Tibial artery (tissue), 4 donors: ENCODE results near the gene CPED1.
A peak's percentile ranks its signal among the peaks of the same experiment; 100 is the strongest.

ENCODE experiments used
- DNase-seq, 2 donors: peaks; one replicate each; pipeline ENCODE4 v3.0.0-alpha.2; 2019
- H3K27ac ChIP-seq, 2 donors: fragments of 200-600 bp; sonication (generic) in 1 of 2; 1 replicate in 1 of 2; 2 replicates in 1 of 2; pipeline ENCODE4 v1.5.1; 2018 to 2019; ENCODE audit warnings: mild to moderate bottlenecking in 1 of 2
- H3K27me3 ChIP-seq, 2 donors: fragments of 200-600 bp; sonication (generic) in 1 of 2; one replicate each; pipeline versions ENCODE4 v1.5.1 to v1.6.0; 2016 to 2019
- H3K36me3 ChIP-seq, 3 donors: fragments of 200-600 bp; sonication (generic) in 2 of 3; one replicate each; pipeline ENCODE4 v1.5.1; 2016 to 2019; ENCODE audit warnings: mild to moderate bottlenecking in 2 of 3
- H3K4me1 ChIP-seq, 4 donors: fragments of 200-600 bp; sonication (generic) in 2 of 4; 1 replicate in 3 of 4; 2 replicates in 1 of 4; pipeline ENCODE4 v1.5.1; 2016 to 2019
- H3K4me3 ChIP-seq, 2 donors: fragments of 200-600 bp; sonication (generic) in 1 of 2; 1 replicate in 1 of 2; 2 replicates in 1 of 2; pipeline ENCODE4 v1.5.1; 2018 to 2019; ENCODE audit warnings: mild to moderate bottlenecking in 2 of 2
- H3K9me3 ChIP-seq, 3 donors: fragments of 200-600 bp; sonication (generic) in 1 of 3; one replicate each; pipeline ENCODE4 v1.5.1; 2016 to 2019
- CTCF ChIP-seq, 2 experiments: fragments of 200-600 bp in 1 of 2; fragments of 450-650 bp in 1 of 2; IDR thresholded peaks; one replicate each; pipeline ENCODE4 v1.5.1; 2017 to 2019; ENCODE audit warnings: antibody characterized with exemption in 2 of 2, mild to moderate bottlenecking in 1 of 2, moderate library complexity in 1 of 2
- intact Hi-C: fragments of 100-400 bp; cut with DNase I; formaldehyde crosslinking; loops from one replicate; pipeline ENCODE4 v1.15.0; 2023; ENCODE audit warnings: low total_unique reads

CPED1 gene

GRCh38 chr7:121011401-121011800 lies 22.9 kb downstream of the CPED1 start:
- no peak overlapping the region for H3K4me3 ChIP-seq
- no peak for DNase-seq
- intact Hi-C loops = no loop called here
- H3K9me3 ChIP-seq = no peaks in the 10 kb centered on the region
- no peaks in the 10 kb centered on the region for H3K36me3 ChIP-seq
- H3K27me3 ChIP-seq = no peaks in the 10 kb centered on the region
- TF ChIP-seq CTCF (IDR thresholded peaks at IDR 0.05) = no peak
- H3K27ac ChIP-seq = no peak overlapping the region
- peaks cover 2 to 84% (median 21%) of the 10 kb centered on the region in 4 donors for H3K4me1 ChIP-seq

- intact Hi-C loops = no loop called here
- DNase-seq = no peak
- Histone ChIP-seq H3K4me1 (peaks cover 0 to 84% (median 23%) of the 10 kb centered on the region in 4 donors), H3K27me3 (no peaks in the 10 kb centered on the region), H3K9me3 (no peaks in the 10 kb centered on the region), H3K36me3 (no peaks in the 10 kb centered on the region), H3K4me3 (no peak overlapping the region), H3K27ac (peak overlapping the region in 1 of 2 donors; percentile 3)
- no peak for TF ChIP-seq CTCF (IDR thresholded peaks at IDR 0.05)
These were observed 23.8 kb downstream of the CPED1 start for GRCh38 chr7:121012170-121012874.

- no peak for DNase-seq
- Histone ChIP-seq H3K27ac (peak overlapping the region in 1 of 2 donors; percentile 3), H3K27me3 (no peaks in the 10 kb centered on the region), H3K4me3 (no peak overlapping the region), H3K36me3 (no peaks in the 10 kb centered on the region), H3K9me3 (no peaks in the 10 kb centered on the region), H3K4me1 (peaks cover 0 to 84% (median 29%) of the 10 kb centered on the region in 4 donors)
- intact Hi-C loops = no loop called here
- TF ChIP-seq CTCF (IDR thresholded peaks at IDR 0.05) = no peak
These were observed 24.4 kb downstream of the CPED1 start for GRCh38 chr7:121012919-121013318.

- Histone ChIP-seq H3K36me3 (no peaks in the 10 kb centered on the region), H3K27ac (peak overlapping the region in 1 of 2 donors; percentile 74), H3K9me3 (no peaks in the 10 kb centered on the region), H3K4me1 (peaks cover 0 to 88% (median 37%) of the 10 kb centered on the region in 4 donors), H3K27me3 (no peaks in the 10 kb centered on the region), H3K4me3 (no peak overlapping the region)
- TF ChIP-seq CTCF (IDR thresholded peaks at IDR 0.05) = no peak
- DNase-seq = no peak
- intact Hi-C loops = no loop called here
These were observed 27.0 kb downstream of the CPED1 start for GRCh38 chr7:121015560-121015959.

GRCh38 chr7:121016966-121017365 lies 28.5 kb downstream of the CPED1 start:
- Histone ChIP-seq H3K9me3 (no peaks in the 10 kb centered on the region), H3K27ac (peak overlapping the region; percentile 68 to 74), H3K27me3 (no peaks in the 10 kb centered on the region), H3K4me3 (no peak overlapping the region), H3K4me1 (peaks cover 0 to 86% (median 40%) of the 10 kb centered on the region in 4 donors), H3K36me3 (no peaks in the 10 kb centered on the region)
- DNase-seq = no peak
- TF ChIP-seq CTCF (IDR thresholded peaks at IDR 0.05) = no peak
- intact Hi-C loops = no loop called here
